Measurements from ENCODE around the gene PHC2.
A peak's percentile ranks its signal among the peaks of the same experiment; 100 is the strongest.

The PHC2 gene

DNA sequence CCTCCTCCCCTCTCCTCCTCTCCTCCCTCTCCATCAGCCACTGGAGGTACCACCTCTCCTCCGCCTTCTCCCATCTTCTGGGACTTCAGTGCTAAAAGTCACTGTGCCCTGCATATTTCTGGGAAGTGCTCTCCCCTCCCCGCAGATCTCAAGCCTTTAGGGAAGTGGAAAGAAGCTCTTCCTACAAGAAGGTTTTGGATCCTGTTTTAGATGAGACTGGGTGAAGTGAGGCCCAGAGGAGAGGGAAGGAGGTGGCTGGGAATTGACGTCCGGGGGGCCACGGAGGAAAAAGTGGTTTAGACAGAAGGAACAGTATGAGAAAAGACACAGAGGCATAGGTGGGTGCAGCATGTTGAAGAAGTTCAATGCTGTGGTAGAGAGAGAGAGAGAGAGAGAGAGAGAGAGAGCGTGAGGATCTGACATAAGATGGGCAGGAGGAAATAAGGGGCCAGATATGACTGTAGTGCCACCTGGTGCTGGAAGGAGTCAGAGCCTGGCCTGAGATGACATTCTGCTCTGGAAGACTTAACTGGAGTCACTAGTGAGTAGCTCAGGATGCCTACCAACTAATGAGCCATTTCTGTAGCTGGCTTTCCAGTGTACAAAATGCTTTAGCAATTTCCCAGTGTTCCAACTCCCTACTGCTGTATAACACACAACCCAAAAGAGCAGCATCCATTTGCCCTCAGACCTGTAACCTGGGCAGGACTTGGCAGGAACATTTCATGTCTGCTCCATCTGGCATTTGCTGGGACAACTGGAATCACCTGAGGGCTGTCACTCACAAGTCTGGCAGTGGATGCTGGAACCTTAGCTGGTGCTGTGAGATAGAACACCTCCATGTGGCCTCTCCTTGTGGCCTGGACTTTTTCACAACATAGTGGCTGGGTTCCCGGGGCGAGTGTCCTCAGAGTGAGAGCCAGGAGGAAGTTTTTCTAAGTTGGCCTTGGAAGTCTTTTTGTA is 24.9 kb upstream of the PHC2 start:
- ChIA-PET CTCF (interaction anchor here (0.7 to 3.3 kb wide), 15 partner anchors 9 to 343 kb away, joined by 3 to 15 read pairs (median 3); no protein-coding TSS in a partner anchor), POLR2A (interaction anchor here (0.6 kb wide), 1 partner anchor 1391 kb away, joined by 3 read pairs; no protein-coding TSS in a partner anchor)
- TF ChIP-seq, protein P1, sequence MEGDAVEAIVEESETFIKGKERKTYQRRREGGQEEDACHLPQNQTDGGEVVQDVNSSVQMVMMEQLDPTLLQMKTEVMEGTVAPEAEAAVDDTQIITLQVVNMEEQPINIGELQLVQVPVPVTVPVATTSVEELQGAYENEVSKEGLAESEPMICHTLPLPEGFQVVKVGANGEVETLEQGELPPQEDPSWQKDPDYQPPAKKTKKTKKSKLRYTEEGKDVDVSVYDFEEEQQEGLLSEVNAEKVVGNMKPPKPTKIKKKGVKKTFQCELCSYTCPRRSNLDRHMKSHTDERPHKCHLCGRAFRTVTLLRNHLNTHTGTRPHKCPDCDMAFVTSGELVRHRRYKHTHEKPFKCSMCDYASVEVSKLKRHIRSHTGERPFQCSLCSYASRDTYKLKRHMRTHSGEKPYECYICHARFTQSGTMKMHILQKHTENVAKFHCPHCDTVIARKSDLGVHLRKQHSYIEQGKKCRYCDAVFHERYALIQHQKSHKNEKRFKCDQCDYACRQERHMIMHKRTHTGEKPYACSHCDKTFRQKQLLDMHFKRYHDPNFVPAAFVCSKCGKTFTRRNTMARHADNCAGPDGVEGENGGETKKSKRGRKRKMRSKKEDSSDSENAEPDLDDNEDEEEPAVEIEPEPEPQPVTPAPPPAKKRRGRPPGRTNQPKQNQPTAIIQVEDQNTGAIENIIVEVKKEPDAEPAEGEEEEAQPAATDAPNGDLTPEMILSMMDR (IDR thresholded peaks at IDR 0.05; ENCODE audit: control extremely low read depth, extremely low read depth, low read depth, missing control alignments), result peak; percentile 70
- DNase-seq (ENCODE audit: extremely low spot score), result peak; percentile 70

DNA sequence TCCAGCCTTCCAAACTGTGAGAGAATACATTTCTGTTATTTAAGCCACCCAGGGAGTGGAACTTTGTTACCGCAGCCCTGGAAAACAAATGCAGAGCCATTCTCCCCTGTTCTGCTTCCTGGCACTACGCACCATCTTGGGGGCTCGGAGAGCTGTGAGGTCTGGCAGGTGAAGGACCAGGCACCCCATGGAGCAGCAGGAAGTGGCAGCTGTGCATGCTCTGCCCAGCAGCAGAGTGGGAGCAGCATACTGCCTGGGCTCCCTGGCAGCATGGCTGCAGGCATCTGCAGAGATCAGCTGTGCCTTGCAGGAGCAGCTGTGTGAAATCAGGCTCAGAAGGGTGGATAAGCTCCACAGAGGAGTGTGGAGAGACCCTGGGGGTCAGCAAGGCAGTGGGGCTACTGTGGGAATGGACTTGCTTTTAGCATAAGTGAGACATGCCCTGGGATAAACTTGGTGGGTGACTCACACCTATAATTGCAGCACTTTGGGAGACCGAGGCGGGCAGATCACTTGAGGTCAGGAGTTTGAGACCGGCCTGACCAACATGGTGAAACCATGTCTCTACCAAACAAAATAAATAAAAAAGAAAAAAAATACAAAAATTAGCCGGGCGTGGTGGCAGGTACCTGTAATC is 23.9 kb upstream of the PHC2 start:
- CTCF ChIA-PET, result interaction anchor here (0.8 to 3.3 kb wide), 9 partner anchors 8 to 197 kb away, joined by 3 to 15 read pairs (median 4); no protein-coding TSS in a partner anchor

DNA sequence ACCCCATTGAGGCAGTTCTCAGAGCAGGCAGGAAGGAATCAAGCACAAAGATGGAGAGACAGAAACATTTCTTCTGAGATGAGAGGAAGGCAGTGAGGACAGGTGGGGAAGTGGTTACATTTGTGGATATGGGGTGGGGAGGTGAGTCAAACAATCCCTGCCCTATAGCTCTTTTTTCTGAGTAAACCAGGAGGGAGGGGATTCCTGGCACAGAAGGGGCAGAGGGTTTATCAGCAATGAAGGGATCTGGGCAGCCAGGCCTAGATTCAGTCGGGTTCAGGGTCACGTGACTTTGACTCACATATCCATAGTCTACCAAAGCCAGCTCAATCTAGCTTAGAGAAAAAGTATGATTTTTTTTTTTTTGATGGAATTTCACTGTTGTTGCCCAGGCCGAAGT is 15.7 kb upstream of the PHC2 start:
- no peak for DNase-seq (ENCODE audit: extremely low spot score)
- TF ChIP-seq, protein P1 (IDR thresholded peaks at IDR 0.05; ENCODE audit: control extremely low read depth, extremely low read depth, low read depth, missing control alignments), result no peak
- ChIA-PET POLR2A (no interaction called here), CTCF (interaction anchor here (1.2 to 3.1 kb wide), 4 partner anchors 9 to 78 kb away, joined by 3 to 10 read pairs (median 6); no protein-coding TSS in a partner anchor)

More for the DNA sequence above, 23.9 kb upstream of the PHC2 start:
- POLR2A ChIA-PET, result no interaction called here
- DNase-seq (ENCODE audit: extremely low spot score), result no peak
- TF ChIP-seq, protein P1 (IDR thresholded peaks at IDR 0.05; ENCODE audit: control extremely low read depth, extremely low read depth, low read depth, missing control alignments), result no peak

DNA sequence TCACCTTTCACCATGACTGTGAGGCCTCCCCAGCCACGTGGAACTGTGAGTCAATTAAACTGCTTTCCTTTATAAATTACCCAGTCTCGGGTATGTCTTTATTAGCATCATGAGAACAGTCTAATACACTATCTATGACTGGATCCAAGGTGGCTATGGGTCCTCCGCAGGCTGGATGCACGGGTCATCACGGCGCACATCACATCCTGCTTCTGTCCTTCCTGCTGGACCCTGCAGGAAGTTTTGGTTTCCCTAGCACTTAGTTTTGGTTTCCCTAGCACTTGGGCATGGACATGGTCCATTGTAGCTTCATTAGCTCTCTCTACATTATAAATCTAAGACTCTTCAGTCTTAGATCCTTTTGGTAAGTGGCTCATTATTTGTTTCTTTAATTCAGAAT is 14.2 kb upstream of the PHC2 start:
- ChIA-PET CTCF (interaction anchor here (1.7 to 3.1 kb wide), 3 partner anchors 10 to 147 kb away, joined by 3 to 10 read pairs (median 8); no protein-coding TSS in a partner anchor), POLR2A (no interaction called here)
- TF ChIP-seq, protein P1 (IDR thresholded peaks at IDR 0.05; ENCODE audit: control extremely low read depth, extremely low read depth, low read depth, missing control alignments), result no peak
- no peak for DNase-seq (ENCODE audit: extremely low spot score)

DNA sequence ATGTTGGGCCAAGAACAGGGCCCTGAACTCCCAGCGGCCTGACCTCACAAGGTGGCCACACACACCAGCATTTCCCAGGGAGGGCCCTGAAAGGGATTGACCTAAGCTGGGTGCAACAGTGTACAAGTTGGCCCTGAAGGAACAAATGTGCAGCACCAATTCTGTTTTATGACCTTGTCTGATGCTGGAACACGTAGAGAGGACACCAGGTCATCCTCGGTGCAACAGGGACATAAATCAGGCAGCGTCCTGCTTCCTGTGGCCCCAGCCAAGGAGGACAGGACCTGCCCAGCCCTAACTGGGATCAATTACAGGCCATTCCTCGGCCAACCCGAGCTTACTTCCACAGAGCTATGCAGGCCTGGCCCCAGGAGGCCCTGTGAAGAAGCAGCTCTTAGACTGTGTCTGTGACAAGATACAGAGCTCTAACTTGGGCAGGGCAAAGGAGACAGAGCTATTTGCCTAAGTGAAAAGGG is 12.8 kb upstream of the PHC2 start:
- ChIA-PET CTCF (interaction anchor here (1.2 to 2.9 kb wide), 4 partner anchors 12 to 148 kb away, joined by 3 to 9 read pairs (median 4); no protein-coding TSS in a partner anchor), POLR2A (no interaction called here)
- DNase-seq (ENCODE audit: extremely low spot score), result no peak
- TF ChIP-seq, protein P1 (IDR thresholded peaks at IDR 0.05; ENCODE audit: control extremely low read depth, extremely low read depth, low read depth, missing control alignments), result no peak

DNA sequence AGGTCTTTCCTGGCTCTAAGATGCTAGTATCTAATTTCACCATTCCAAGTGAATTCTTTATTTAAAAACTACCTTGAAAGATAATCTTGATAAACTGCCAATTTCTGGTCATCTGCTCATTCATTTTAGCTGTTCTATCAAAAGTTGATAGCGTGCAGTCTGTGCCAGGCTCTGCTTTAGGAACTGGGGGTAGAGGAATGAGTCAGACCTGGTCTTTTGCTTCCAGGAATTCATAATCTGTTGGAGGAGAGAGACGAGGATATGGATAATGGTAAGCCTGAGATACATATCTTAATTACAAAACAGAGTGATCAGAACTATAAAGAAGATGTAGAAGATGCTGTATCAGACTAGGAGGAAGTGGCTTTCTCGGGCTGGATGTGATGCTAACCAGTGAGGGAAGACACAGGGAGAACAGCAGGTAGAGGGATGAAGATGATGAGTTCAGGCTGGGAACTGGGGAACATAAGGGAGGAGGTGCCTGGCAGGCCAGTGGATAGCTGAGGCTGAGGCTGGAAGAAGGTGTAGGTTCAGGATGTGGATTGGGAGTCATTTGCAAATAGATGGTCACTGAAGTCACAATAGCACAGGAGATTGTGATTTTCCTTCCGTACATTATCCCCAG is 12.3 kb upstream of the PHC2 start:
- POLR2A ChIA-PET, result no interaction called here
- TF ChIP-seq, protein P1 (IDR thresholded peaks at IDR 0.05; ENCODE audit: control extremely low read depth, extremely low read depth, low read depth, missing control alignments), result no peak
- CTCF ChIA-PET, result interaction anchor here (1.2 to 2.9 kb wide), 4 partner anchors 13 to 148 kb away, joined by 3 to 9 read pairs (median 4); no protein-coding TSS in a partner anchor
- DNase-seq (ENCODE audit: extremely low spot score), result no peak
